ENCODE results near the gene TNNT2. TPM values are rescaled to one million over a fixed set of nuclear protein-coding genes. Genes with fewer than 3 reads are reported as not detected.

TNNT2 gene
- total and polyA plus RNA-seq, 12 donors, result 5,905 to 31,279 (median 7,605) TPM

GRCh38 chr1:201422436-201423030 lies 45.1 kb upstream of the TNNT2 start:
- Histone ChIP-seq H3K27me3 (no peaks in the 10 kb centered on the region), H3K4me1 (peaks cover 0 to 41% (median 5%) of the 10 kb centered on the region in 9 donors), H3K9me3 (peaks cover 0 to 5% (median 0%) of the 10 kb centered on the region in 11 donors), H3K4me3 (no peak overlapping the region), H3K36me3 (no peaks in the 10 kb centered on the region), H3K27ac (no peak overlapping the region)
- intact Hi-C loops (cut with DNase I), result no loop called here
- ATAC-seq (no peak), DNase-seq (no peak)
- 59 to 74% methylated on average over 6 of the region's 6 CpGs for WGBS, 2 donors
- TF ChIP-seq CTCF (IDR thresholded peaks at IDR 0.05), result no peak

- Histone ChIP-seq H3K9me3 (peaks cover 0 to 5% (median 0%) of the 10 kb centered on the region in 11 donors), H3K27me3 (no peaks in the 10 kb centered on the region), H3K36me3 (no peaks in the 10 kb centered on the region), H3K27ac (no peak overlapping the region), H3K4me1 (peaks cover 0 to 39% (median 5%) of the 10 kb centered on the region in 9 donors), H3K4me3 (no peak overlapping the region)
- no peak for ATAC-seq
- no peak for TF ChIP-seq CTCF (IDR thresholded peaks at IDR 0.05)
- WGBS, 2 donors, result 61 to 67% methylated on average over 3 of the region's 3 CpGs
- no peak for DNase-seq
- intact Hi-C loops (cut with DNase I), result no loop called here
Observed at GRCh38 chr1:201422026-201422425, 44.5 kb upstream of the TNNT2 start.

- WGBS, 2 donors, result 42 to 51% methylated on average over 8 of the region's 8 CpGs
- Histone ChIP-seq H3K4me1 (peaks cover 0 to 29% (median 4%) of the 10 kb centered on the region in 9 donors), H3K27me3 (no peaks in the 10 kb centered on the region), H3K4me3 (peak overlapping the region in 2 of 10 donors; percentile 6 to 8), H3K36me3 (no peaks in the 10 kb centered on the region), H3K9me3 (peaks cover 0 to 5% (median 0%) of the 10 kb centered on the region in 11 donors), H3K27ac (peak overlapping the region in 2 of 10 donors; percentile 34 to 46)
- intact Hi-C loops (cut with DNase I), result no loop called here
- DNase-seq (no peak), ATAC-seq (peak in 3 of 8 donors; percentile 8 to 23 (median 18))
- no peak for TF ChIP-seq CTCF (IDR thresholded peaks at IDR 0.05)
Observed at GRCh38 chr1:201421041-201421440, 43.6 kb upstream of the TNNT2 start.

- H3K4me3 ChIP-seq, result peak overlapping the region in 2 of 10 donors; percentile 6 to 8
- H3K27me3 ChIP-seq, result no peaks in the 10 kb centered on the region
- DNase-seq (no peak), ATAC-seq (peak in 4 of 8 donors; percentile 1 to 9 (median 6))
- H3K36me3 ChIP-seq, result no peaks in the 10 kb centered on the region
- H3K27ac ChIP-seq, result peak overlapping the region in 2 of 10 donors; percentile 34 to 46
- H3K9me3 ChIP-seq, result peaks cover 0 to 5% (median 0%) of the 10 kb centered on the region in 11 donors
- peaks cover 0 to 25% (median 4%) of the 10 kb centered on the region in 9 donors for H3K4me1 ChIP-seq
- 44 to 69% methylated on average over 7 of the region's 7 CpGs for WGBS, 2 donors
- intact Hi-C loops (cut with DNase I), result no loop called here
- TF ChIP-seq CTCF (IDR thresholded peaks at IDR 0.05), result no peak
Observed at GRCh38 chr1:201420608-201421002, 43.1 kb upstream of the TNNT2 start.

Measured in heart right ventricle (tissue), 16 donors.